ENCODE results near the gene ADAM19.
A peak's percentile ranks its signal among the peaks of the same experiment; 100 is the strongest.

Gene ADAM19

DNA sequence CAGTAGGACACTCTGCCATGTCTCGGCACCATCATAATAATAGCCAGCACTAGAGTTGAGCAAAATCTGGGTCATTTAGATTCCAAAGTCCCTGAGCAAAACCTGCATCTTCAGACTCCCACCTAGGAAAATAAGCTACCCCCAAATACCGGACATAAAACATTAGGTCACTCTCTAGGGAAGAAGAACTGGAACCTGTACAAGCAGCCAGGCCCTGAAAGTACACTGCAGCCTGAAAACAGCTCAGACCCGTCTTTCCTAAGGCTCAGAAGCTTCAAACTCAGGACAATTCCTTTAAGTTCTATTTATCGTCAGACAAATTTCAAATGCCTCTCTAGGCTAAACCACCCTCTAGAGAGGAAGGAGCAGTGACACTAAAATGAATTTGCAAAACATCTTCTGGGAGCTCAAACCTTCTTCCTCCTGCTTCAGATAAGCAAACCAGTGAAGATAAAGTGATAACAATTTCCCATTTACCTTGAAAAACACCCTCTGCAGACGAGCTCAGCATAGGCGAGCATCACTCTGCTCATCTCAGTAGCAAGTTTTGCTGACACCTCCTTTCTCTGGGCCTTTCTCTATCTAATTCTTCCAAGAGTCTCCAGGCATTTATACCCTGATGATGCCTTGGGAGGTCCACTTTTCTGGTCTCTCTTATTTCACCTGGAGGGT lies 34.0 kb downstream of the ADAM19 start:
- DNase-seq: no peak

DNA sequence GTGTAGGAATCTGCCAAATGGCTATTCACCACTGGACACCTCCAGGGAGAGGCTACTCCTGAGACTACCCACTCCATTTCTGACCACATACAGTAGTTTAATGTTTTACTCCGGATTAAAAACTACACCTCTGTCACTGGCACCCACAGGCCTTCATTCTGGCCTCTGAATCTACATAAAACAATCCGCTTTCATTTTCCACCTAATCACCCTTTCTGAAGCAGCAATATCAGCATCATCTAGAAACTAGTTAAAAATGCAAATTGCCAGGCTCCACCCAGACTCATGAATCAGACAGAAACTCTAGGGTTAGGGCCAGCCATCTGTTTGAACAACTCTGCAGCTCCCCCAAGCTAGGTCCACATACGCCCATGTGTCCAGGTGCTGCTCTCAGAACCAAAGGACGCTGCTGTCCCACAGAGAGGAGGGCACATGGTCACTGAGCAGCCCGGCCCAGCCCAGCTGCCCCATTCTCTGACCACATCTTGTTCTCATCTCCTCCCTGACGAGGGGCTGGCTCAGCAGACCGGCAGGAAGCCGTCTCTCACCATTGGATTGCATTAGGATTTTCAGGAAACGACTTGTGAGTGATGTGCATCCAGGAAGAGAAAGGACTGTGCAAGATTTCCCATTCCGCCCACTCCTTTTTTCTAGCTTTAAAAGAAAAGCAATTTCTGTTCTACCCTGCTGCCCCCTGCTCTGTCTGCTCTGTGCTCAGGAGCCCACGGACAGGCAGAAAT lies 34.7 kb downstream of the ADAM19 start:
- DNase-seq: no peak

- no peak for DNase-seq
Measured at GRCh38 chr5:157540124-157540523, 35.5 kb downstream of the ADAM19 start.

DNA sequence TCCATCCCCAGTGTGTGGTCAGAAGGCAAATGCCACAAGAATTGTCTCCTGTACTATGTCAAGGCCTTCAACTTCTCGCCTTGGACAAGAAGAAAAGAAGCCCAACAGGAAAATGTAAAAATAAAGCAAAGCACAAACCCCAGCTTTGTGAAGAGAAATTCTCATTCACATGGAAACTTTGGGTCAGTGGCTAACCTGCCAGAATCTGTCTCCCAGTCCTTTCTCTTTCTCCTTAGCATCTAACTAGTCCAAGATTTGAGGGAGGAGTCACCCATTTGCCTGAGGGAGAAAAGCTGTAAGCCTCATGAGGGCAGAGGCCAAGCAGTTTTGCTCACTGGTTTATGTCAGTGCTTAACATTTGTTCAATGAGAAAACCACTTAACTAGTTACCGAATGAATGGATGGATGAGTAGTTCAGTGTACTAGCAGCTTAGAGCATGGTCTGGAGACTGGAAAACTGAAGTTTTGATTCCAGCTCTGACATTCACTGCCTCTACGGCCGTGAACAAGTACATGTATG lies 36.0 kb downstream of the ADAM19 start:
- DNase-seq: no peak

DNA sequence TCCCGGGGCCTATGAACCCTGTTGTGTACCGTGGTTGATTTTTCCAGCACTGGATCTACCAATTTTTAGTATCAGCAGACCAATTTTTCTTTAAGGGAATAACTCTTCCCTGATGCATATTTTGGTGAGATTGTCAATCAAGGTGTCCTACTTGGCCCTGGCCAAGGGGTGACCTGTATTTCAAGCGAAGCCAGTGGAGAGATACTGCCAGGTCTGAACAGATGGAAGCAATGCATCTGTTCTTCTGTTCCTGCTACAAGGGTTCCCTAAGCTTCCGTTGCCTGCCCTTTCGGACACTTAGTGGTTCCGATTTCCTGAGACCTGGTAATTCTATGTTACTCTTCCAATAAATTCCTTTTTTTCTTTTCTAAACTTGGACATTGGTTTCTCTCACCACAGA lies 37.3 kb downstream of the ADAM19 start:
- DNase-seq: no peak

DNA sequence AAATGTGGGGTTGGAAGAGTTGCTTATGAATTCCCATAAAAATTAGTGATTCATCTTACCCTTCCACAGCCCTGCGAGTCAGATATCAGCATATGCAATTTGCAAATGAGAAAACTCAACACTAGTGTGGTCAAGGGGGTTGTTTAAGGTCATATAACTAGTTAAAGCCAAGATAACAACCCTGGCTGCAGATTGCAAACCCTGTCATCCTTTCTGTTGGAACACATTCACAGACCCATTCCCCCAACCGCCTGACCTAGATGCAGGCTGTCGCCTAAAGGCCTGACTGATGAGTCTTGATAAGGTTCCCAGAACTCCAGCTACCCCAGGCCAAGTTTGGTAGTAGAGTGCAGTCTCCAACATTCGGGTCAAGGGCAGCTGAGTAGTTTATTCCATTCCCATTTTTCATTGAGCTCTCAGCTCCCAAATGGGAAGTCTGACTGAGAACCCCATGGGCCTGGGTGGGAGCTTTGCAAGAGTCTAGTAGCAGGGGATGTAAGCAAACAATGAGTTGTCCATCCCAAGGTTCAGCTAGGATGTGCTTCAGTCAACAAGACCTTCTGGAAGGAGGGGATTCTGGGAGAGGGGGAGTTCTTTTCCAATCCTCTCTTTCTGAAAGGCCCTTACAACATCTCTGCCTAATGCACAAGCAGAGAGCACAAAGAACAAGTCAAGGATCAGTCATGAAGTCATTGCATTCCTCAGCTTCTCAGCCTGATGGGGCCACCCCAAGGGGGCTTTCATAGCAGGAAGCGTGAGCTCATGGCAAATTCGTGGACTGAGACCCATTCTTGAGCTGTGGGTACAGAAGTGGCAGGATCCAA lies 40.3 kb downstream of the ADAM19 start:
- DNase-seq: no peak

DNA sequence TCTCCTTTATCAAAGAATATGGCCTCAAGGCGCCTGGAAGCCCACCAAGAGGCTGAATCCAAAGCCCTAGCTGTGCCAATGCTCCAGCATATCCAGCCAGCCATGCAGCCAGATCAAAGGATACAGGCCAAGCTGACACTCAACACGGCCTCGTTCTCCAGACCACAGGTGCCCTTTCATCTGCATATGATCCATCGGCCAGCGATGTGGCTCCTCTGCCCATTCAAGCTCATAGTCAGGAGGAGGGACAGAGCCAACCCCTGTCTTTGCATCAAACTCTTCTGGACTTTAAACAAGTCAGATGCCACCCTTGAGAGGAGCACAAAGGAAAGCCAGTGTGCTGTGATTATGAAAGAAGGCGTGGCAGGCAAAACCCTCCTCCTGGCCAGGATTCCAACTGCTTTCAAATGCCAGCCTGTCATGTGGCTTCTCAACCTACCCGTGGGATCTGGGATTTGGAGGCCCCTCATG lies 42.5 kb downstream of the ADAM19 start:
- DNase-seq: no peak

- no peak for DNase-seq
Measured at GRCh38 chr5:157532022-157532421, 43.6 kb downstream of the ADAM19 start.

GRCh38 chr5:157530226-157530972 lies 45.2 kb downstream of the ADAM19 start:
- no peak for DNase-seq

- no peak for DNase-seq
Measured at GRCh38 chr5:157529002-157529401, 46.6 kb downstream of the ADAM19 start.

- DNase-seq: no peak
Measured at GRCh38 chr5:157528036-157528632, 47.4 kb downstream of the ADAM19 start.

- DNase-seq: no peak
Measured at GRCh38 chr5:157524887-157525286, 50.7 kb downstream of the ADAM19 start.

DNA sequence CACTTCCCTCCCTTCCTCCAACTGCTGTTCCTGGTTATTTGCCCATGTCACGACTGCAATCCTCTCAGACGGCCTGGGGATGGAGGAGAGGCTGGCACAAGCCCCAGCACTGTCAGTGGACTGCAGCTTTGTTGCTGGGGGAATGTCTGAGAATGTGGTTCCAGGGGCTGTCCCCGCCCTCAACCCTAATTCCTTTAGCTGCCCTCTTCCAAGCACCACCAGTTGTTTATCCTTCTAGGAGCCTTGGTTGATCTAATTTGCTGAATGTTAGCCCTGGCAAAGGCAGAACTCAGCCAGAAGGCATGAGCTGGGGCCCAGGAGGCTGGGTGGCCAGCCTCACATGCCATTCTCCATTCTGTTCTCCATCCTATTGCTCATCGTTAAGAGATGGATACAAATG lies 51.6 kb downstream of the ADAM19 start:
- no peak for DNase-seq

- no peak for DNase-seq
Measured at GRCh38 chr5:157521704-157522029, 53.9 kb downstream of the ADAM19 start.

DNA sequence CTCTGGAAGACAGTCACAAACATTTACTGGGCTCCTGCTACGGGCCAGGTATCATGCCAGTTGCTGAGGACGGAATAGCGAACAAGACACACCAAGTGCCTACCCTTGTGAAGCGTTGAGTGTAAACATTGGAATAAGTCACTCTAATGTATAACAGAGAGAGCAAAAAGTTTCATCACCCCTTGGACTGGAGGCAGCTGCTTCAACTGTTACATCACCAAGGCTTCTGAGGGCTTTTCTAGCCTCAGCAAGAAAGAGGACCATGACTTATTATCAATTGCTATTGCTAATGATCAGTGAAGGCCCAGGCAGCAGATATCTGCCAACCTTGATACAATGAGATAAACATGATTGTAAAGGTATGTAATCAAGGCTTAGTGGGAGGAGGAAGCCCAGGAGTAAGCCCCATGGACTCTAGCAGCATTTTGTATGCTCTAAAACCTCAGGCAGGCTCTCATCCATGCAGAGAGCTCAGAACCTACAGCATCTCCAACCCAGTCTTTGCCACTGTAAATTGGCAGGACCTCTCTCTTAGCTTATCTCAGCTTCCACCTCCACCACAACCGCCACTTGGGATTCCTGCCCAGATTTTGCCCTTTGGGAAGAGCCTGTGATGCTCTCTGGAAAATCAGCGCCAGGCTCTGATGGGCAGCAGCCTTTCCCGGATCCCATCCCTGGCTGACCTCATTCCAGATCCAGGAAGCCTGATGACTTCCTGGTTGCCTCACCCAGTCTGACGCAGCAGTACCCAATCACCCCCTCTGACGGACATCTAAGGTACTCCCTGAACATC lies 54.5 kb downstream of the ADAM19 start:
- DNase-seq: no peak

- DNase-seq: no peak
Measured at GRCh38 chr5:157519579-157520253, 55.9 kb downstream of the ADAM19 start.

DNA sequence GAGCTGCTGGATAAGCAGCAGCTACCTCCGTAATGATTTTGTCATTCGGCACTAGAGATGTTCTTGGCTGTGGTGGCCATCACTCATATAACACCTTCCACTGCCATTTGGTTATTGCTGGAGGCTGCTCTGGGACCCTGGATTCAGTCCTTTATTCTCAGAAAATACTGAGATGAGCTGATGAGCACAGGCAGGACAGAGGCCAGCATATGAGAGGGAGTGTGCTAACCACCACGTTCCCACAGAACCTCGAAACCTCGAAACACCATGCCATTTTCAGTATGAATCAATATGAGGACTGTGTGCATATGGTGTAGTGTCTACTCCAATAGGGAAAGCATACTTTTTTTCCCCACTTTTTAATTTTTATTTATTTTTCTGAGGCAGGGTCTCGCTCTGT lies 56.6 kb downstream of the ADAM19 start:
- DNase-seq: no peak

GRCh38 chr5:157516626-157517325 lies 58.8 kb downstream of the ADAM19 start:
- DNase-seq: peak; percentile 46

GRCh38 chr5:157516006-157516405 lies 59.6 kb downstream of the ADAM19 start:
- DNase-seq: peak; percentile 69

DNA sequence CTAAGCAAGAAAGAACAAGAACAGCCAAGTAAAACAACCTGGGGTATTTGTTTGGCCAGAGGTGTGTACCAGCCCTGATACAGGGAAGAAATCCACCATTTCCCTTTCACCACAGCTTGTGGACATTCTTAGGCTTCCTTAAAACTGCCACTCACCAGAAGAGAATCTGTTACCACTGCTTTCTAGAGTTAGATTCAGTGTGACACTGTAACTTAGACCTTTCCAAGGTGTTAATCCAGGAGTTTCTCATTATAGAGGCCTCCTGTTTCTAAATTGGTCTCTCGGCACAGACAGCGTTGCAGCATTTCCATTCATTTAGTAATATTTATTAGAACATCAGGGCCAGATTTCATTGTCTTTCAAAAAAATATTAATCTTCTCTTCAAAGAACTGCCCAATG lies 60.6 kb downstream of the ADAM19 start:
- DNase-seq: no peak

All from amniotic stem cell (primary cell).